ENCODE data around the gene EXOC1L.

Gene EXOC1L

GRCh38 chr4:55819634-55820033 is at the start of gene EXOC1L:
Gene EXOC1L, plus strand, starts transcription at chr4:55819790. Its CDS starts 237 bp downstream, at chr4:55820027.
- no peak for DNase-seq (ENCODE audit: low read depth in 1 of 2, low spot score in 1 of 2)

- DNase-seq (ENCODE audit: low read depth in 1 of 2, low spot score in 1 of 2), result no peak
These were observed 48.9 kb upstream of the EXOC1L start for GRCh38 chr4:55770662-55771061.

DNA sequence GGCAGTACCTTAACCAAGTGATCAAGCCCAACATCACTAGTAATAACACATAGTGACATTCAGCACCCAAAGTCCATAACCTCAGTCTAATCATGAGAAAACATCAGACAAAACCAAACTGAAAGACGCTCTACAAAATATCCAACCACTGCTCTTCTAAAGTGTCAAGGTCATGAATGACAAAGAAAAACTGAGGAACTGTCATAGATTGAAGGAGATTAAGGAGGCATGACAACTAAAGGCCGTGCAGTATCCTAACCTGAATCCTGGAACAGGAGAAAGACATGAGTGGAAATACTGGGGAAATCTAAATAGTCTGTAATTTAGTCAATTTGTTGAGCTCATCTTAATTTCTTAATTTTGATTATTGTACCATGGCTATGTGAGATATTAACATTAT is 38.2 kb upstream of the EXOC1L start:
- no peak for DNase-seq (ENCODE audit: low read depth in 1 of 2, low spot score in 1 of 2)

DNA sequence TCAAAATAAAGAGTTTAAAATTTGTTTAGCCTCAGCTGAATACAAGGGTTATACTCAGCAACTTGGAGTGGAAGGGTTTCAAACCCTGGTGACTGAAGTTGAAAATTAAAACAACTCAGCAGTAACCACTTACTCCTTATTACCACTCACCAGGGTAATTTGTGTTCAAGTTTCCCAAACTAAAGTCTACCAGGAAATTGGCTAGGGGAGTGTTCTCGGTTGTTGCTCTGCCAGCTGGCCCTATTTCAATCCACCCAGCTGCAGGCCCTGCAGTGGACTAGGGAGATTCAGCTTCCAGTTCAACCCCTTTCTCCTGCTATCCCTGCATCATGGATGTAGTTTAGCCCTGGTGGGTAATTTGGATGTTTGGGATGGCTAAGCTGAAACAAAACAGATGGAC is 37.8 kb upstream of the EXOC1L start:
- no peak for DNase-seq (ENCODE audit: low read depth in 1 of 2, low spot score in 1 of 2)

GRCh38 chr4:55783584-55783983 is 36.0 kb upstream of the EXOC1L start:
- no peak for DNase-seq (ENCODE audit: low read depth in 1 of 2, low spot score in 1 of 2)

DNA sequence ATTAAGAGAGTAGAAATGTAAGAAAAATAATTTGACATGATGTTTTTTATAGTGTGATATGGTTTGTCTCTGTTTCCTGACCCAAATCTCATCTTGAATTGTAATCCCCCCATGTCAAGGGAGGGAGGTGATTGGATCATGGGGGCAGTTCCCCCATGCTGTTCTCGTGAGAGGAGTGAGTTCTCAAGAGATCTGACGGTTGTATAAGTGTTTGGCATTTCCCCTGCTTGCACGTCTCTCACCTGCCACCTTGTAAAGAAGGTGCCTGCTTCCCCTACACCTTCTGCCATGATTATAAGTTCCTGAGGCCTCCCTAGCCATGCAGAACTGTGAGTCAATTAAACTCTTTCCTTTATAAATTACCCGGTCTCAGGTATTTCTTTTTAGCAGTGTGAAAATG is 34.8 kb upstream of the EXOC1L start:
- no peak for DNase-seq (ENCODE audit: low read depth in 1 of 2, low spot score in 1 of 2)

DNA sequence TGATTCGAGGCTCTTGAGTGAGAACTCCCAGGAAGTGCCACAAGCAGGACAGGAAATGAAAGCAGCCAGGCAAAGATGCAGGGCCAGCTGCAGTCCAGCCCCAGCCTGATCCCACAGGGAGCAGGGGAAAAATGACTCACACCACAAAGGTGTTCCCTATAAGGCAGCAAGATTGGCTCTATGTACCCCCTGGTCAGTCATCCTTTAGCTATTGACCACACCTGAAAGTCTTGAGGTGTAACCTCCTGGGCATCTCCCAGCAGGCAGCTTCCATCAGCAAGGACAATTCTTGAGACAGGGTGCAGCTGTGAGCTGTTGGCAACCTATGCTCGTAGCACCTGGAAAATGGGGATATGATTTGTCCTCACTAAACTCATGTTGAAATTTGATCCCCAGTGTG is 27.9 kb upstream of the EXOC1L start:
- no peak for DNase-seq (ENCODE audit: low read depth in 1 of 2, low spot score in 1 of 2)

DNA sequence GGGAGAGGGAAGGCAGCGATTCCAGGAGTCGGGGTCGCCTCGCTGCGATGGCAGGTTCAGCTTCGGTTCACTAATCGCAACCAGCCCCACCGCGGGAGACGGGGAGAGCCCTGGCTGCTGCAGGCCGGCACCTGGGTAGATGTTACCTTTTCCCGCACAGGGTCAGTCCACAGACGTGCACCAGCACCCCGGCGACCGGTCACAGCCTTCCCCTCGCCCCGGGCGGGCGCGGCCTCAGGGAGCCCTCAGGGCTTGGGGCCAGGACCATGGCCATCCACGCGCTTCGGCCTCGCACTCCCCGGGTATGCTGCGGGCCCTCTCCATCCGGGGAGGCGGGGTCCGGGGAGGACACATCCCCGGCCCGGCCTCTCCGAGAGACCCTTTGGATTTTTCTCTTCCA is 26.1 kb upstream of the EXOC1L start:
- no peak for DNase-seq (ENCODE audit: low read depth in 1 of 2, low spot score in 1 of 2)

DNA sequence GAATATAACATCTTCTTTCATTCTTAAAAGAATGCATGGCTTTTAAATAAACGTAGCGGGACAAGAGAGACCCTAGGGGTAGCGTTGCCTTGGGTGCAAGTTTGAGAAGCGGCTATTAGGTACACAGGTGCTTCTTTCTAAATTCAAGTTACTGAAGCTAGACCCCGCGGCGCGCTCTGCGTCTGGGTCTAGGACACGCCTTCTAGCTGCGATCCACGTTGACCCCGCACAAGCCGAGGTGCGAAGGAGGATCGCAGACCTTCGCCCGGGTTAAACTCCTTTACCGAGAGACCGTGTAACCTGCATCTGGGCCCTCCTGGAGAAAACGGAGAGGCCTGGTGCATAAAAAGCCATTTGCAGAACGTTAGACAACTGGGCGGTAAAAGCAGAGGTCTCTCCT is 25.5 kb upstream of the EXOC1L start:
- DNase-seq (ENCODE audit: low read depth in 1 of 2, low spot score in 1 of 2), result no peak

DNA sequence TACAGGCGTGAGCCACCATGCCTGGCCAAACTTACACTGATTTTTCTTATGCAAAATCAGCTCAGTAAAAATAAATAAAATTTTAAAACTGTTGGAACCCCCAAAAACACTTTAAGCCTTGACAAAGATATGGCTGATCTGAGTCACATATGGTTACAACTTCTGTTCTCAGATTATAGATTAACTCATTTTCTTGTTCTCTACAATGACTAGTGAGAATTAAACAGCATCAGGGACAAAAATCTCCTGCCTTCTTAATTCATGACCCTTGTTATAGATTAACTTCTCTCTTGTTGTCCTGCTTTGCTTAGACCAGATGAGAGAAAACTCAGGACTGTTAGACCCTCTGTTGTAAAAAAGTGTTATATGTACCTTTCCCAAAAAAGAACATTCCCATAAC is 24.2 kb upstream of the EXOC1L start:
- no peak for DNase-seq (ENCODE audit: low read depth in 1 of 2, low spot score in 1 of 2)

DNA sequence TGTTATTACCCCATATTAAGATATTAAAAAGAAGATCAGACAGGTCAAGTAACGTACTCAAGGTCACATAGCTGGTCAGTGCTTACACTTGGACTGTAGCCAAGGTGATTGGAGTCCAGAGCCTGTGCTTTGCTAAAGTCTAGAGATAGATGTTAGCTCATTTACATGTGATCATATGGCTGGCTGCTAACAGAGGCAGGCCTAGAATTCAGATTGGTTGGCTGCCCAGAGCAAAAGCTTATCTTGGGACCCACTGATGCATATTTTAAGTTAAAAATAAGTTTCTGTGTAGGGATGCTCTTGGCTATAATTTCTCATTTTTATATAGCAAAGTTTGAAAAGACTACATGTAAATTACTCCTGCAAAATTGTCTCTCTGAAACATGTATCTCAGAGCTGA is 18.1 kb upstream of the EXOC1L start:
- DNase-seq (ENCODE audit: low read depth in 1 of 2, low spot score in 1 of 2), result no peak

DNA sequence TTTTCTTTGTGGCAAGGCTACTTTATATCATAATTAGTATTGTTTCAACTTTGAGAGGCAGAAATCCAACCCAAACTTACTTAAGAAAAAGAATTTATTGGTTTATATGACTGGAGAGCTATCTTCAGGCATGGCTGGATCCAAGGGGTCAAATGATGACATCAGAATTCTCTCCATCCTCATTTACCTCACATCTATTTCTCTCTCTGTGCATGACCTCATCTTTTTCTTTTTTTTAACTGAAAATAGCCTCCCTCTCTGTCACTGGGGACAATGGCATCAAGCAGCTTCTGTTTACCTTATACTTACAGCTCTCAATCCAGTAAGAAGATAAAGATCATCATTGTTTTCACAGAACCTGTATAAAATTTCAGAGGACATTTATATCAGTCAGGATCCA is 12.0 kb upstream of the EXOC1L start:
- DNase-seq (ENCODE audit: low read depth in 1 of 2, low spot score in 1 of 2), result no peak

GRCh38 chr4:55808186-55808585 is 11.4 kb upstream of the EXOC1L start:
- no peak for DNase-seq (ENCODE audit: low read depth in 1 of 2, low spot score in 1 of 2)

DNA sequence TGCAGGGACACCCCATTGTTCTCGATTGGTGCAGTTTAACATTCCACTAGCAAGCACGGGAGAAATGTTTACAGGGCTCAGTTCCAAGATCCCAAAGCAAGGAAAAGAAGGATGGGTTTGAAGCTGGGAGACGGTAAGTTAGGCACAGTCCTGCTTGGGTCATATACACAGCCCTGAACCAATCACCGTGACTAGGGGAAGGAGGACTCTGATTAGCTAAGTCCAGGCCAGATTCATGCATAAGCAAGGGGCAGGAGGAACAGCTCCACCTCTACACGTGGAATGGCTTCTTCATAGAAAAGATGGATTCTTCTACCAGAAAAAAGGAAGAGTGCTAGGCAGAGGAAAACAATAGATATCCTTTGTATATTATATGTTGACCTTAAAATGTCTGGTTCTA is 11.0 kb upstream of the EXOC1L start:
- DNase-seq (ENCODE audit: low read depth in 1 of 2, low spot score in 1 of 2), result no peak

- no peak for DNase-seq (ENCODE audit: low read depth in 1 of 2, low spot score in 1 of 2)
These were observed 1.9 kb upstream of the EXOC1L start for GRCh38 chr4:55817691-55818090.

DNA sequence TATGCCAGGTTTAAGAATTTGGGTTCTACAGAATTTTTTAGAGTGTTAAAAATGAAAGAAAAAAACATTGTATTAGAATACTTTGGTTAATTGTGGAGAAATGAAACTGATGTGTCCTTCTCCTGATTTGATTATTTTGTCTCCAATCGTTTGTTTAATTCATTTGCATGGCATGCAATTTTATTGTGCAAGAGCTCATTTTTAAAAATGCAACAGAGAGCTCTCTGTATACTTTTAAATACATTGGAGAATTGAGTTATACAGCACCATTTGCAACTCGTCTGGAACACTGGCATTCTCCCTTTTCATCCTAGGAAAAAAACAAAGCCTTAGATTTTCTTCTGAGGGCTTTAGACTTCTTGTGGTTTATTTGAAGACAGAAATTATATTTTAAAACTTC is 689 bp downstream of the EXOC1L start:
- no peak for DNase-seq (ENCODE audit: low read depth in 1 of 2, low spot score in 1 of 2)

DNA sequence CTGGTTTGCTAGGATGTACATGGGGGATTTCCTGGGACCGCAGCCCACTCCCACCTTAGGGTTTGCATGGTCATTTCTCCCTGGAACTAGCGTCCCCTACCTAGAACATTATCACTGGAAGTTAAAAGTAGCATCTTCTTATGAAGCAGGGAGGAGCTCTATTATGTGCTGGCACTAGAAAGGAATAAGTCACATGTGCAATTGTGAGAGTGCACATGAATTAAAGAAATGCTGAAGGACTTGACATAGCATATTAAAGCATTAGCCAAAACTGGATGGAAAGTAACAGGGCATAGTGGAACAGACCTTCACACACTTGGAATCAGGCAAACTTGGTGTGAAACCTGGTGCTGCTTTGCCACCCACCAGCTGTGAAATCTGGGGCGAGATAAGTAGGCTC is 2.7 kb downstream of the EXOC1L start:
- no peak for DNase-seq (ENCODE audit: low read depth in 1 of 2, low spot score in 1 of 2)

- no peak for DNase-seq (ENCODE audit: low read depth in 1 of 2, low spot score in 1 of 2)
These were observed 5.3 kb downstream of the EXOC1L start for GRCh38 chr4:55824865-55825264.

GRCh38 chr4:55826986-55827385 is 7.4 kb downstream of the EXOC1L start:
- DNase-seq (ENCODE audit: low read depth in 1 of 2, low spot score in 1 of 2), result no peak

GRCh38 chr4:55827582-55827981 is 8.0 kb downstream of the EXOC1L start:
- DNase-seq (ENCODE audit: low read depth in 1 of 2, low spot score in 1 of 2), result no peak

DNA sequence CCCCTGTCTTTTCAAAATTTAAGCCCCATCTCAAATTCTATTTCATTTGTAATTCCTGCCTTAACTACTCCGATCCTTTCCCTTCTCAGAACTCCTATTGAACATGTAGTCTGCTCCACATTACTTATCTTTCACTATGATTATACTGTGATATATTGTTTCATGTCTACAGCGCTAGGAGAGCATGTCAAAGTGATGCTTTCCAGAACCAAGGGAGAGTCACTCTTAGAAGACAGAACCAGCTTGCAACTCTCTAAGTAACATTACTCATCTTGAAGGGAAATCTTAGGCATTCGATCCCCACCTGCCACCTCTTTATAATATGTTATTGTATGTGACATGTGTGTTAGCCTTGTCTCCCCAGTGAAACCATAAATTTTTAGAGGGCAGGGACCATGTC is 10.5 kb downstream of the EXOC1L start:
- no peak for DNase-seq (ENCODE audit: low read depth in 1 of 2, low spot score in 1 of 2)

GRCh38 chr4:55830716-55831115 is 11.1 kb downstream of the EXOC1L start:
- DNase-seq (ENCODE audit: low read depth in 1 of 2, low spot score in 1 of 2), result no peak

DNA sequence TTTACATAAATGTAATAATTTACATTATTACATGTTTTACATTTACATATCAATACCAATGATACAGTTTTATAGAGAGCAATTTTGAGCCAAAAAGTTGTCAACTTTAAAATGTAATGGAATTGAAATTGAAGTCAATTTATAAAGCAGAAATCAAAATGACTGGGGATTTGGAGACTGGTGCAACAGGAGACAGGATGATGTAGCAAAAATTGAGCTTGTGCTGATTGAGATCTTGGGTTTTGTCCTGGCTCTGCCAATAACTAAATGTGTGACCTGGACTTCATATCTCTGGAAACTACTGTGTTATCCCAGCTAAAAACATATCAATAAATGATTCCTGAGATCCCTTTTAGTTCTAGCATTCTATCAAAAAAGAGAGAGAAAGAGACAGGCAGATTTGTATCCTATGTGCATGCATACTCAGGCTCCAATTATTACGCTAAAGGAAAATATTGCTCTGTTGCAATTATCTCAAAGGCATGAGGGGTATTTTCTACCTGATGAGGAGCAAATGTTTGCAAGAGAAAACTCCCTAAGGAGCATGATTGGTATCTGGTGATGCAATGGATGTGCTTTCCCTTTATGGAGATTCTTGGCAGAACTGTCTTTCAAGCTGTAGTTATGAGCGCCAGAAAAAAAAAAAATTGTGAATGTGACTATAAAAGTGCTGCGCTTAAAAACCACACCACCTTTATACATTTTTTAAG is 14.7 kb downstream of the EXOC1L start:
- no peak for DNase-seq (ENCODE audit: low read depth in 1 of 2, low spot score in 1 of 2)

GRCh38 chr4:55837903-55838302 is 18.3 kb downstream of the EXOC1L start:
- no peak for DNase-seq (ENCODE audit: low read depth in 1 of 2, low spot score in 1 of 2)

All from stimulated activated CD4-positive, alpha-beta T cell treated with anti-CD3 and anti-CD28 coated beads, Interleukin-15, amount 100 ng/mL, for 1 hour (primary cell).